ENCODE measurements around the gene VDR. TPM values are rescaled to one million over a fixed set of nuclear protein-coding genes. Genes with fewer than 3 reads are reported as not detected.

Gene VDR
- polyA plus RNA-seq, 1 donor from 2014 or later = not detected

DNA sequence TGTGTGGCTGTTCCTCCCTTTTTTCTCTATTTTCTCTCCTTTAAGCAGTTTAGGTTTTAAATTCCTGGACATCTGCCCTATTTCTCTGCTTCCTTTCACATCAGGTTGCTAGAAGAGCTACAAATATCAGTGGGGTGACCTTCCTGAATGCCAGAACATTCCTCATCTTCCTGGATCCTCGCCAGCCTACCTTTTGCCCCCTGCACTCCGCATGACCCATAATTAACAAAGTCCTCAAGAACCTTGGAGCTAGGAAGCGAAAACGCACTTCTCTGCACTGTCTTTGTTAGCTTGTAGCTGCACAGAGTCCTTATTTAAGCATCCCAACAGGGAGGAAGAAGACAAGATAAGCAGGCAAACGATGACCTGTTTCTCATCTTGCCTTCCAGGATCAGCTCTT lies 30.5 kb downstream of the VDR start:
- Histone ChIP-seq H3K9ac (ENCODE audit: low read length) (no peak overlapping the region), H3K4me3 (ENCODE audit: low read length) (no peak overlapping the region)

DNA sequence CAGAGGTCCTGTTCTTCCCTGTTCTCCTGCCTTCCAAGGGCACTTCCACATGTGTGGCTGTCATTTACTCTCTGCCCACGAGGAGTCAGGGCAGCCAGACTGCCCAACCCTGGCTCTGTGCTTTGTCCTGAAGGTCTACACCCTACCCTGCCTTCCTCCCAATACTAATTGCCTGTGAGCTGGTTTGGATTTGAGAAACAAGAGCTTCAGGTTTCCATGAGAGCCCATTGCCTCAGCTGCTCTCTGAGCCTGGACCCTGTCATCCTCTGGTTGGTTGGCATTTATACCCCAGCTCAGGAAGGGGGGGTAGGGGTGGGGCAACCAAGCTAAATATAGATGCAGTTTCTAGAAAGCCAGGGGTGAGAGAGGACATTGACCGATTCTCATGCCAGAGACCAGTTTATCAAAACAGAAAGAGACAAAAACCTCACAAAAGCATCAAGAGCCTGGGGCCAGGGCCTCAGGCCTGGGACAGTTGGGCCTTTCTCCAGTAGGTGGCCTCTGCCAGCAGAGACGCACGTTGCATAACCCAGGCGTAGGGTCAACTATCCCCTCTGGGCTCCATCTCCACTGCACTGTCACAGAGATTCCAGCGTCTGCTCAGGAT lies 34.5 kb downstream of the VDR start:
- Histone ChIP-seq H3K9ac (ENCODE audit: low read length) (no peak overlapping the region), H3K9me3 (ENCODE audit: low read length) (no peaks in the 10 kb centered on the region), H3K4me3 (ENCODE audit: low read length) (no peak overlapping the region), H3K4me2 (ENCODE audit: low read length) (no peak overlapping the region), H3K9me2 (ENCODE audit: insufficient read depth, low read length) (no peaks in the 10 kb centered on the region), H3K36me3 (ENCODE audit: insufficient read depth, low read length) (no peaks in the 10 kb centered on the region), H2AFZ (ENCODE audit: low read depth, low read length) (no peak overlapping the region), H3K27ac (ENCODE audit: low read length) (no peak overlapping the region), H3K79me2 (replicated peaks; ENCODE audit: insufficient read depth, low read length) (no peaks in the 10 kb centered on the region), H3K27me3 (ENCODE audit: insufficient read depth, low read depth, low read length) (no peaks in the 10 kb centered on the region), H4K20me1 (ENCODE audit: insufficient read depth) (no peaks in the 10 kb centered on the region), H3F3A (ENCODE audit: insufficient read depth, low read length, poor library complexity, severe bottlenecking) (no peaks in the 10 kb centered on the region)
- TF ChIP-seq POLR2AphosphoS5 (IDR thresholded peaks at IDR 0.05) (no peak), TAF1 (IDR thresholded peaks at IDR 0.05; ENCODE audit: low read depth) (no peak), EP300 (conservative IDR thresholded peaks at IDR 0.05; ENCODE audit: poor library complexity, severe bottlenecking) (no peak), RAD21 (conservative IDR thresholded peaks at IDR 0.05) (no peak), EZH2 (IDR thresholded peaks at IDR 0.05; ENCODE audit: borderline replicate concordance, insufficient read depth, low read length, poor library complexity, severe bottlenecking) (no peak)
- TF ChIP-seq, protein P1, sequence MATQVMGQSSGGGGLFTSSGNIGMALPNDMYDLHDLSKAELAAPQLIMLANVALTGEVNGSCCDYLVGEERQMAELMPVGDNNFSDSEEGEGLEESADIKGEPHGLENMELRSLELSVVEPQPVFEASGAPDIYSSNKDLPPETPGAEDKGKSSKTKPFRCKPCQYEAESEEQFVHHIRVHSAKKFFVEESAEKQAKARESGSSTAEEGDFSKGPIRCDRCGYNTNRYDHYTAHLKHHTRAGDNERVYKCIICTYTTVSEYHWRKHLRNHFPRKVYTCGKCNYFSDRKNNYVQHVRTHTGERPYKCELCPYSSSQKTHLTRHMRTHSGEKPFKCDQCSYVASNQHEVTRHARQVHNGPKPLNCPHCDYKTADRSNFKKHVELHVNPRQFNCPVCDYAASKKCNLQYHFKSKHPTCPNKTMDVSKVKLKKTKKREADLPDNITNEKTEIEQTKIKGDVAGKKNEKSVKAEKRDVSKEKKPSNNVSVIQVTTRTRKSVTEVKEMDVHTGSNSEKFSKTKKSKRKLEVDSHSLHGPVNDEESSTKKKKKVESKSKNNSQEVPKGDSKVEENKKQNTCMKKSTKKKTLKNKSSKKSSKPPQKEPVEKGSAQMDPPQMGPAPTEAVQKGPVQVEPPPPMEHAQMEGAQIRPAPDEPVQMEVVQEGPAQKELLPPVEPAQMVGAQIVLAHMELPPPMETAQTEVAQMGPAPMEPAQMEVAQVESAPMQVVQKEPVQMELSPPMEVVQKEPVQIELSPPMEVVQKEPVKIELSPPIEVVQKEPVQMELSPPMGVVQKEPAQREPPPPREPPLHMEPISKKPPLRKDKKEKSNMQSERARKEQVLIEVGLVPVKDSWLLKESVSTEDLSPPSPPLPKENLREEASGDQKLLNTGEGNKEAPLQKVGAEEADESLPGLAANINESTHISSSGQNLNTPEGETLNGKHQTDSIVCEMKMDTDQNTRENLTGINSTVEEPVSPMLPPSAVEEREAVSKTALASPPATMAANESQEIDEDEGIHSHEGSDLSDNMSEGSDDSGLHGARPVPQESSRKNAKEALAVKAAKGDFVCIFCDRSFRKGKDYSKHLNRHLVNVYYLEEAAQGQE (IDR thresholded peaks at IDR 0.05; ENCODE audit: borderline replicate concordance) = no peak

More for the DNA sequence above, 30.5 kb downstream of the VDR start:
- H3F3A ChIP-seq (ENCODE audit: insufficient read depth, low read length, poor library complexity, severe bottlenecking) = no peaks in the 10 kb centered on the region
- TF ChIP-seq TAF1 (IDR thresholded peaks at IDR 0.05; ENCODE audit: low read depth) = no peak
- TF ChIP-seq EP300 (conservative IDR thresholded peaks at IDR 0.05; ENCODE audit: poor library complexity, severe bottlenecking) = no peak
- TF ChIP-seq POLR2AphosphoS5 (IDR thresholded peaks at IDR 0.05) = no peak
- no peak for TF ChIP-seq MXI1 (conservative IDR thresholded peaks at IDR 0.05; ENCODE audit: poor library complexity, severe bottlenecking)
- no peak for TF ChIP-seq SMC3 (conservative IDR thresholded peaks at IDR 0.05; ENCODE audit: poor library complexity)
- TF ChIP-seq, protein P2, sequence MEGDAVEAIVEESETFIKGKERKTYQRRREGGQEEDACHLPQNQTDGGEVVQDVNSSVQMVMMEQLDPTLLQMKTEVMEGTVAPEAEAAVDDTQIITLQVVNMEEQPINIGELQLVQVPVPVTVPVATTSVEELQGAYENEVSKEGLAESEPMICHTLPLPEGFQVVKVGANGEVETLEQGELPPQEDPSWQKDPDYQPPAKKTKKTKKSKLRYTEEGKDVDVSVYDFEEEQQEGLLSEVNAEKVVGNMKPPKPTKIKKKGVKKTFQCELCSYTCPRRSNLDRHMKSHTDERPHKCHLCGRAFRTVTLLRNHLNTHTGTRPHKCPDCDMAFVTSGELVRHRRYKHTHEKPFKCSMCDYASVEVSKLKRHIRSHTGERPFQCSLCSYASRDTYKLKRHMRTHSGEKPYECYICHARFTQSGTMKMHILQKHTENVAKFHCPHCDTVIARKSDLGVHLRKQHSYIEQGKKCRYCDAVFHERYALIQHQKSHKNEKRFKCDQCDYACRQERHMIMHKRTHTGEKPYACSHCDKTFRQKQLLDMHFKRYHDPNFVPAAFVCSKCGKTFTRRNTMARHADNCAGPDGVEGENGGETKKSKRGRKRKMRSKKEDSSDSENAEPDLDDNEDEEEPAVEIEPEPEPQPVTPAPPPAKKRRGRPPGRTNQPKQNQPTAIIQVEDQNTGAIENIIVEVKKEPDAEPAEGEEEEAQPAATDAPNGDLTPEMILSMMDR (IDR thresholded peaks at IDR 0.05; ENCODE audit: poor library complexity, severe bottlenecking) = no peak
- TF ChIP-seq RAD21 (conservative IDR thresholded peaks at IDR 0.05) = no peak
- no peak for TF ChIP-seq EZH2 (IDR thresholded peaks at IDR 0.05; ENCODE audit: borderline replicate concordance, insufficient read depth, low read length, poor library complexity, severe bottlenecking)
- TF ChIP-seq, protein P1 (IDR thresholded peaks at IDR 0.05; ENCODE audit: borderline replicate concordance) = no peak
- H3K9me3 ChIP-seq (ENCODE audit: low read length) = no peaks in the 10 kb centered on the region
- H3K4me2 ChIP-seq (ENCODE audit: low read length) = no peak overlapping the region
- no peak overlapping the region for H3K27ac ChIP-seq (ENCODE audit: low read length)
- no peaks in the 10 kb centered on the region for H3K27me3 ChIP-seq (ENCODE audit: insufficient read depth, low read depth, low read length)
- H3K9me2 ChIP-seq (ENCODE audit: insufficient read depth, low read length) = no peaks in the 10 kb centered on the region
- no peaks in the 10 kb centered on the region for H3K79me2 ChIP-seq (replicated peaks; ENCODE audit: insufficient read depth, low read length)
- H4K20me1 ChIP-seq (ENCODE audit: insufficient read depth) = no peaks in the 10 kb centered on the region
- no peak overlapping the region for H2AFZ ChIP-seq (ENCODE audit: low read depth, low read length)
- H3K36me3 ChIP-seq (ENCODE audit: insufficient read depth, low read length) = no peaks in the 10 kb centered on the region
